Activated effector memory CD4-positive, alpha-beta T cell treated with Interleukin-2 at 50 U/mL for 16 hours (primary cell): ENCODE results near the gene ALG12.

Source experiments
- DNase-seq: peaks from one replicate; pipeline ENCODE4 v3.0.0-alpha.2; 2020

ALG12 gene

DNA sequence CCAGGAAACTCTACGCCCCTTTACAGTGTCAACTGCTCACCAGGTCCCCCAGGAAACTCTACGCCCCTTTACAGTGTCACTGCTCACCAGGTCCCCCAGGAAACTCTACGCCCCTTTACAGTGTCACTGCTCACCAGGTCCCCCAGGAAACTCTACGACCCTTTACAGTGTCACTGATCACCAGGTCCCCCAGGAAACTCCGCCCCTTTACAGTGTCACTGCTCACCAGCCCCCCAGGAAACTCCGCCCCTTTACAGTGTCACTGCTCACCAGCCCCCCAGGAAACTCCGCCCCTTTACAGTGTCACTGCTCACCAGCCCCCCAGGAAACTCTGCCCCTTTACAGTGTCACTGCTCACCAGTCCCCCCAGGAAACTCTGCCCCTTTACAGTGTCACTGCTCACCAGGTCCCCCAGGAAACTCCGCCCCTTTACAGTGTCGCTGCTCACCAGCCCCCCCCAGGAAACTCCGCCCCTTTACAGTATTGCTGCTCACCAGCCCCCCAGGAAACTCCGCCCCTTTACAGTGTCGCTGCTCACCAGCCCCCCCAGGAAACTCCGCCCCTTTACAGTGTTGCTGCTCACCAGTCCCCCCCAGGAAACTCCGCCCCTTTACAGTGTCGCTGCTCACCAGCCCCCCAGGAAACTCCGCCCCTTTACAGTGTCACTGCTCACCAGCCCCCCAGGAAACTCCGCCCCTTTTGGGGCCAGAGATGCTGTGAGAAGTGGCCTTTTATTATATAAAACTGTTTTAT is 27.0 kb upstream of the ALG12 start:
- peak; percentile 52 for DNase-seq

DNA sequence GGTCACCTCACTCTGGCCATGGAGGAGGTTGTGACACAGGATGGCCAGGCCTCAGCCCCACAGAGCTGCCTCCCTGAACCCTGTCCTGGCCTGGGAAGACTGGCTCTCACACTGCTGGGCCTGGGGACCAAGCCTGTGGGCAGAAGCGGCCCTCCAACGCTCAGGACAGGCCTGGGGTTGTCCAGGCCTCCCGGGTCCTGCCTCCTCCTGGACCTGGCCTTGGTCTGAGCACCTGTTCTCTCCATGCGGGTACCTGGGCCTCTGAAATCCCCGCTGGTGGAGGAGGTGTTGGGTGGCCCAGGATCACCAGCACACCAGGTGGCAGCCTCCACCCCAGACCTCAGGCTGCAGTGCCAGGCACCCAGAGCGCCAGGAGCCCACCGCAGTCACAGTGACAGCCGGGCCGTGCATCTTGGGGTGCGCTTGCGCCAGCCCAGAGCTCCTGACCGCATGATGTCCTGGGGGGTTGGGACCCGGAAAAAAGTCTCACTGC is 26.2 kb upstream of the ALG12 start:
- no peak for DNase-seq

DNA sequence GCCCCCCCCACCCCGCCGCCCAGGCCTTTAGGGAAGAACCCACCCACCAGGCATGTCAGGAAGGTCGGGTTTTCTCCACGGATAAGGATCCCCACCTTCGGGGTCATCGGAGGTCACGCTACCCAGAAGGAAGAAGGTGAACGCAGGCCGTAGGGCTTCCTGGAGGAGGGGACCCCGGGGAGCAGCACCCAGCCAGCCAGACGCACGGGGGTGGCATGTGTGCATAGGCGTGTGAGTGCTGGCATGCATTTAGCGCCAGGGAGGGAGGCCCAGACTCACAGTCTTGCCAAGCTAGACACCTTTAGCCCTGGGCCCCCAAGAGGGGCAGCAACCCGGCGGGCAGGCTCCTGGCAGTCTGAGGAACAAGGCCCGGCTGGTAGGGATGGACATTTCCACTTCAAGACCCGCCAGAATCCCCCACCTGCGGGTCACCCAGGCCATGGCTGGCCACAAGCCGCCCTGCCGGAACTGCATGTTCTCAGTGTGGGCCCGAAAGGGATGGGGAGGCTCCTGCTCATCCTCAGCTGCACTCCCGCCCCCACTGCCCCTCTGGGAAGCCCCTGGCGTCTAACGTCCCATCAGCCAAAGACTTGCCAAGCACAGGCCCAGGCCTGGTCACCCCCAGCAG is 25.6 kb upstream of the ALG12 start:
- no peak for DNase-seq

DNA sequence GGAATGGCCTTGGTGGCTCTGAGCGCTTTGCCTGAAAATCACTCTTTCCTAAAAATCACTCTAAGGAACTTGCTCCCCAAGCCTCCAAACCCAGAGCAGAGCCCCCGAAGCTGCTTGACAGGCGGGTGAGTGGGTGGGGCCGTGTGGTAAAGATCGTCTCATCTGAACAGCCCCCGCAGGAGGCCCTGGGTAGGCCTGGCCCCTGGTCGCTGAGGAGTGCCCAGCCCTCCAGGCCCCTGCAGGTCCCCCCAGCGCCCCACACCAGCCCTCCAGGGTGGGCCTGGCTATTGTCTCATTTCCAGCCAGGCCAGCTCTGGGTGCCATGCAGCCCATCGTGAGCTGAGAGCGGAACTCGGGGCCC is 25.1 kb upstream of the ALG12 start:
- no peak for DNase-seq

DNA sequence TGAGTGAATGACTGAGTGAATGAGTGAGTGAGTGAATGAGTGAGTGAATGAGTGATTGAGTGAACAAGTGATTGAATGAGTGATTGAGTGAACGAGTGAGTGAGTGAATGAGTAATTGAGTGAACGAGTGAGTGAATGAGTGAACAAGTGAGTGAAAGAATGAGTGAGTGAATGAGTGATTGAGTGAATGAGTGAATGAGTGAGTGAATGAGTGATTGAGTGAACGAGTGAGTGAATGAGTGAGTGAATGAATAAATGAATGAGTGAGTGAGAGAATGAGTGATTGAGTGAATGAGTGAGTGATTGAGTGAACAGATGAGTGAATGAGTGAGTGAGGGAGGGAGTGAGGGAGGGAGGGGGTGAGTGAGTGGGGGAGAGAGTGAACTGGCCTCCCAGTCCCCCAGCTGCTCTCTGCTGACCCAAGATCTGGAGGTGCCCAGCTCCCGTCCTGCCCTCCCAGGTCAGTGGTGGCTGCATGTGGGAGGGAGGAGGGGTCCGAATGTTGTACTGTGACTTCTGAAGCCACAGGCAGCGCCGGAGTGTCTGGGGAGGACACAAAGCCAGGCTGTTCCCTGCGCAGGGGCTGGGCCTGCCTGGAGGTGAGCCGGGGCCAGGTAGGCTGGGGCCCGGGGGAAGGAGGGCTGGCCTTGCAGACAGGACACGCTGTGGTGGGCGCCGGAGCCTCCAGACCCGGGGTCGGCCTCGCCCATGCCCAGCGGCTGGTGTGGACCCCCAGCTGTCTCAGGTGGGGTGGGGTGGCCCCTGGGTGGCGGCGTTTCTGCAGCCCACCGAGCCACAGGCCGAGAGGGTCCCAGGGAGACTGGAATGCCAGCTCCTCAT is 24.5 kb upstream of the ALG12 start:
- no peak for DNase-seq

DNA sequence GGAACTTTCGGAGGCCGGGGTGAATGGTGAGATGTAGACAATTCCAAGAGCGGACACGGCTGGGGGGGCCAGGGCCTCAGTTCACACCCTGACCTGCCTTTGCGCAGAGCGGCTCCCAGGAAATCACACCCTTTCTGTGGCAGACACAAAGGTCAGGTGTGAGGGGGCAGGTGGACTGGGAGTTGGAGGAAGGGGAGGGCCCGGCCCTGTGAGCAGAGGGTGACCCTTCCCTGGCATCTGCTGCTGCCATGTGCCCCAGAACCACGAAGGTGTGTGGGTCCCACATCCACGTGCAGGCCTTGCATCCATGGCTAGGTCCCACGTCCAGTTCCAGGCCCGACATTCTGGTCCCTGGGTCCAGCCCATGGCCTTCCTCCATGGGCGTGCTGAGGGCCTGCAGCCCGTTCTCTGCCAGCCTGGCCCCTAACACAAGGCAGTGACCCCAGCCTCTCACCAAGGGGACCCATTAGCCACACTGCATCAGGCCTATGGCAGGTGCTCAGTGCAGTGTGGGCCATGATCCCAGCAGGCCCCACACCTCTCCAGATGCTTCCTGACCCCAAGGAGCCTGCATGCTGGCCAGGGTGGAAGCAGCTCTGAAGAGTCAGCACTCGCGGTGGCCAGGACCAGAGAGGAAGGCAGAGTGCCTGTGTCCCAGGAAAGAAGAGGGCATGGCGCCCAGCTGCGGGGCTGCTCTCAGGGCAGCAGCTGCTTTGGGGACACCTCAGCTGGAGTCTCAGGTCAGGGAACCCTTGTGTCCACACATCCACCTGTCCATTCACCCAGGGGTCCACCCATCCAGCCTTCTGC is 23.5 kb upstream of the ALG12 start:
- no peak for DNase-seq

DNA sequence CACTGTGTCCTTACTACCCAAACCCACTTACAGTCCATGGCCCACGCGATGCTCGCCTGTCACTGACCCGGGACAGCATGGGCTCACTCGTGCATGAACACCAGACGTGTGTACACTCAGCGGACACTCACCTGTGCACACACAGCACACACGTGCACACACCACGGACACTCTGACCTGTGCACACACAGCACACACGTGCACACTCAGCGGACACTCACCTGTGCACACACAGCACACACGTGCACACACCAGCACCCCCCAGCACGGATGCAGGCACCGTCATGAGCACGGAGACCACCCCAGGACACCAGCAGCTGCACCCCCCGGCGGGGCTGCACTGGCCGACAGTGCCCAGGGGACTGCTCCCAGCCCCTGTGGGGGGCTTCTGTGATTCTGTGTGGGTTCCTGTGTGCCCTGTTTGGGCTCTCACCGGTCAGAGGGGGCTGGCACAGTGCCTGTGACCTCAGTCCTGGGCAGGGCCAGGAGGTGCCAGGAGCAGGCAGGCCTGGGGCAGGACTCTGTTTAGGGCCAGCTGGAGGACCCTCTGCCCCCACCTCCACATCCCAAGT is 20.4 kb upstream of the ALG12 start:
- no peak for DNase-seq

DNA sequence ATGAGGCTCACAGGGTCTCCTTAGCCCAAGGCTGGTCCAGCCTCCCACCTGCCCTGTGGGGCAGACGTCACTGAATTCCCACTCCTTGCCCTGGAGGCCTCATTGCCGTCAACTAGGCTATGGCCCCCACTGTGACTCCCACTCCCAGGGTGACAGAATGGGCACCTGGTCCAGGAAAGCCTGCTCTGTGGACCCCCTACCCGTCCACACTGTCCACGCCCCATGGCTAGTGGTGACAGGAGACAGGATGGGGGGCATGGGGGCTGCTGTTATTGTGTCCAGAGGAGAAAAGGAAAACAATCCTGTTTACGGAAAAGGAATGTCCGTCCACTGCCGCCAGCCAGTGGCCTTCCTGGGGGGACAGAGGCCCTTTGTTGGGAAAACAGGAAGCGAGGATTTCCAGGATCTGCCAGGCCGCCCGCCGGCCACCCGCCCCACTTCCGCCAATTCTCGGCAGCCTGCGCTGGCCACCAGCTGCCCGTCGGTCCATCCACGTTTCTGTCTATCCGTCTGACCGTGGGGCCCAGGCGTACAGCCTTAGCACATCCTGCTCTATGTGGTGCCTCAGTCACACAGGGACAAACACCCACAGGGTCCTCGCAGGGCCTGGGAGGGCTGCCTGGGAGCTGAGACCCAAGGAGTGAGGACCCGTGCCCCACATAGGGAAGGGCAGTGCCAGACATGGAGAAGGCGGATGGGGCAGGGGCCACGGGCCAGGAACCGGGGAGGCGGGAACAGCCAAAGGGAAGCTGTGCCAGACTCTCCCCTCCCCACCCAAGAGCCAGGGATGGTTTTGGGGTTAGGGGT is 19.7 kb upstream of the ALG12 start:
- no peak for DNase-seq

DNA sequence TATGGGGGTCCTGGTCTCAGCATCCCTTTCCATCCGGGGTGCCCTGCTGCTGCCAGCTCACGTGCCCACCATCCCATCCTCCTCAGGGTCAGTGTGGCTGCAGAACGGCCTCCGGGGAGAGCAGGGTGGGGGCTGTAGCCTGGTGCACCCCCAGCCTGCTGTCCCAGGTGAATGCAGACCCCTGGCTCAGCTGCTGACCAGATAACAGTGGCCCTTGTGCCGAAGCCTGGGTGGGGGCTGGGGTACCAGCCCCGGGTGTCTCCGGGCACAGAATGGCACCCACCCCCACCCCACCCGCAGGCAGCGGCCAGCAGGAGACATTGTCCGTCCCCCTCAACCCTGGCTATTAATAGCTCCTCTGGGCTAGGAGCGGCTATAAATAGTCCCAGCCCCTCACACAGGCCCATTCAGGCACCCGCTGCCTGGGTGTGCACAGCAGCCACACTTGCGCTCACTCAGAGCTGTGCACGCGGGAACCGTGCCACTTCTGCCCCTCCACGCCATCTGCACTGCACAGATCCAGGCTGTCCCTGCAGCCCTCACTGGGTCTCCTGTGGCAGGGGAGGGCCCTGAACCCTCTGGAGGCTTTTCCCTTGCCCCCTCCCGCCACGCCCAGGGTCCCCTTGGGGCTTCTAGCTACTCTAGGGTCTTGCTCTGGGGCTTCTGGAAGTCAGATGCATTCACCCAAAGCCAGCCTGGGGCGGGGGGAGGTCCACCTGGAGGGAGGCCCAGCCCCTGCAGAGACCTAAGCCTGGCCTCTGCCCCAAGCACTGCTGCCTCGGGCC is 18.9 kb upstream of the ALG12 start:
- no peak for DNase-seq

DNA sequence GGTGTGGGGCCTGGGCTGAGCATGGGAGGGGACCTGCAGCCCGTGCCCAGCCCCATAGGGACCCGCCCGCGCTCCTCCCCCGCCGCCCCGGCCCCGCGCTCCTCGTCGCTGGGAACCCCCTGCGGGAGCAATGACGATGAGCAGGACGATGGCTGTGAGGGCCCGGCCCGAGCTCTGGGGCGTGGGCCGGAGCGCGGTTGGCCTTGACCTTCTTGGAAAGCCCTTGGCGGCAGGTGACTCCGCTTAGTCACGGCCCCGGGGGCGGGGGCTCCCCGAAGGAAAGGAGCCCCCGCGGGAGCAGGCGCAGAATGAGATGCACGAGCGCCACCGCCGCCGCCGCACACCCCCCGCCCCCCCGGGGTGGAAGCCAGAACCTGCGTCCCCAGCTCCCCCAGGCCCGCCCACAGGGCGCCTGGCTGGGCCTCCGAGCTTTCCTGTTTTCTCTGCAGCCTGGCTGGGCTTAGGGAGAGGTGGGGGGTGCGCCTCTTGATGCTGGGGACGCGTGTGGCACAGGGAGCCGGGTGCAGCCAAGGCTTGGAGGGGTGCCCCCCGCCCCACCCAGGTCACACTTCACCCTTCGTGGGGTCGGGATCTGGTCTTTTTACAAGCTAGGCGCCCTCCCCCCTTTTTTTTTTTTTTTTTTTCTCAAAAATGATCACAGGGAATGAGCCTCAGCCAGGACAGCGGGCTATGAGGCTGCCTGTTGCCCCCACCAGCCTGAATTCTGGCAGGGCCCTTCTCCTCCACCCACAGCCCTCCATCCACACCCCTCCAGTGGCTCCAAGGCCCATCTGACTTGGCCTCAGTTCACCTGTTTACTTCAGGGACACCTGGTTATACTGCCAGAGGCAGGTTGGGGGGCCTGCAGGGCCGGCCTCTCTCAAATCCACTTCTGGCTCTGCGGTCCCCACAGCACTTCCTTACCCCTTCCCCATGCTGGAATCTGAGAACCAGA is 18.1 kb upstream of the ALG12 start:
- peak; percentile 82 for DNase-seq

DNA sequence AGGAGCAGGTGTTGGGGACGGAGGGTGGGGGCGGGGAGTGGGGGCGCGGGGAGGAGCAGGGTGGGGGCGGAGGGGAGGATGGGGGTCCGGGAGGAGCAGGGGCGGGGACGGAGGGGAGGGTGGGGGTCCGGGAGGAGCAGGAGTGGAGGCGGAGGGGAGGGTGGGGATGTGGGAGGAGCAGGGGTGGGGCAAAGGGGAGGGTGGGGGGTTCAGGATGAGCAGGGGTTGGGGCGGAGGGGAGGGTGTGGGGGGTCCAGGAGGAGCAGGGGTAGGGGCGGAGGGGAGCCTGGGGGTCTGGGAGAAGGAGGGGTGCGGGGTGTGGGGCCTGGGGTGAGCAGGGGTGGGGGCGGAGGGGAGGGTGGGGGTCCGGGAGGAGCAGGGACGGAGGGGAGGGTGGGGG is 17.3 kb upstream of the ALG12 start:
- no peak for DNase-seq

DNA sequence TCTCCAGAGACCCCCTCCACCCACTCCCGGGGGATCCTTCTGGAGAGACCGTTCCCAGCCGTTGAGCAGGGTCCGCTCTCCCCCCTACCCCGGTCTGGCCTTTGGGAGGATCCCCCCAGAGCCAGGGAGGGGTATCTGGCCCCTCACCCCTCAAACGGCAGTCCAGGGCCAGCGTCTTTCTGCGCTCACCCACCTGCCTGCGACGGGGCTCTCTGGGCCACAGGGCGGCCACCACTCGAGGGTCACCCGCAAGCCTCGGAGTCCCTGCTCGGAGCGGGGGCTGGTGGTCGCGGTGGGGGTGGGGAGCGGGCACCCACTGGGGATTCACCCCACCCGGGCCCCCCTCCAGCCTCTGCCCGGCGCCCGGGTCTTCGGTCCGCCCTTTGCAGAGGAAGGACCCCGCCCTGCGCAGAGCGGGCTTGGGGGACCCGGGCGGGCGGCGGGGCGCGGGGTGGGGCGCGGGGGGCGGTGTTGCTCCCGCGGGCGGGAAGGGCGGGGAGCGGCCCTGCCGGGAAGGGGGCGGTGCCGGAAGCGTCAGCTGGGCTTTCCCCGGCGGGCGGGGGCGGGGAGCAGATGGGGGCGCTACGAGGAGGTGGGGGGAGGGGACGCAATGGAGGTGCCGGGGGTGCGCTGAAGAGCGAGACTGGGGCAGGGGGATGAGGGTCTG is 16.8 kb upstream of the ALG12 start:
- DNase-seq: peak; percentile 69

DNA sequence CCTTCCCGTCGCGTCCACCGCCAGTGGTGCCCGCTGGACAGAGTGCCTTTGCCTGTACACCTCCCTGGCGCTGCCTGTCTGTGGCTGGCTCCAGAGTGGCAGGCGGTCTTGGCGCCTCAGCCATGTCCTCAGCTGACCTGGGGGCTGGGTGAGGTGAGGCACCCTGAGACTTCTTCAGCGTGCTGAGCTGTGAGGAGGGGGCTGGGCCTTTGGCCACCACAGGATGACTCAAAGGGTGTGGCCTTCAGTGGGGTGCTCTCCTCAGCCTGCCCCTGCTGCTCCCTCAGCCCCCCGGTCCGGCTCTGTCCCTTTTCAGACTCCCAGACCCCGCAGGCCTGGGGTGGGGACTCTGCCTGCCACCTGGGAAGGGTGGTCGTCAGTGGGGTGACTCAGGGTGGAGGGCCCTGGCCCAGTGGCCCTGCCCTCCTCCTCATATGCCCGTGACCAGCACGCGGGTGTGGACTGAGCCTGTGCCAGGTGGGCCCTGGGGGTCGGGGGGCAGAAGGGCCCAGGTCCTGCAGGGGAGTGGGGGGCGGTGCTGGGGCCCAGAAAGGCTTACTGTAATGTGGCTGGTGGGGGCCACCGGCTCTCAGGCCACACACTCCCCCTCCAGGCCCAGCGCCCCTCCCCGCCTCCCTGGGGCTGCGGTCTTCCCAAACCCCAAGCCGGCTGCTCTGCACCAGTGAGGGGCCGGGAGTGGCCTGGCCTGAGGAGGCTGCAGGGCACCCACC is 16.1 kb upstream of the ALG12 start:
- DNase-seq: no peak

DNA sequence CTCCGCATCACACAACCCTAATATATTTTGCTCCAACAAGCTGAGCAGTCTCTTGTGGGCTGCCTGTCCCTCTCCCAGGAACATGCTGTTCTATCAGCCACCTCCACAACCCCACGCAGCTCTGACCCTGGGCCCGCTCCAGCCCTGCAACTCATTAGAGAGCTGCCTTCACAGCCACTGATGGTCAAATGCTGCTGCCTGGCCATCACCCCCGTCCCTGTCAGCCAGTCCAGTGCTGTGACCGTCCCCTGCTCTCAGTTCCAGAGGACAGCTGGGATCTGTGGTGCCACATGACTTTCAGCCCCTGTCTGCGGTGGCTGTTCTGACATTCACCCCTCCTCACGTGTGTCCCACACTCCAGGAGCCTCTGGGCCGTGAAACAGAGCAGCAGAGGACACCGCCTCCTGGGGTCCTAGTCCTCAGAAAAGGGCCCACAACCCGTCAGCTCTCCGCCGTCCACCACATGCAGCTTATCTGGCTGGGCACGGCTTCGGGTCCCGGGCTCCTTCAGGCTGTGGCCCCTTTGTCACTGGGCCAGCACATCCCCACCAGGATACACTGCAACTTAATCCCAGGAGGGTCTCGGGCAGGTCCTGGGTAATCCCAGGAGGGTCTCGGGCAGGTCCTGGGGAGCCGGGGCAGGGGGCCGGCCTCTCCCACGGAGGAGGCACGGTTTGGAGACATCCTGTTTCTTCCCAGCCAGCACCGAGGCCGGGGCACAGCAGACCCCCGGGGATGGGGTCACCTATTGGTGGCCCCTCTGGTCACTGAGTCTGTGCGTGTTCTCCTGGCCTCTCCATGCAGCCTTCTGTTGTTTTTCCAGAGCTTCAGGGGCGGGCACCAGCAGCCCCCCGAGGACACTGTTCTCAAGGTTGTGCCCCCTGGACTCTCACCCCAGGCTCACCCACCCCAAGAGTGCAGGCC is 15.3 kb upstream of the ALG12 start:
- no peak for DNase-seq

DNA sequence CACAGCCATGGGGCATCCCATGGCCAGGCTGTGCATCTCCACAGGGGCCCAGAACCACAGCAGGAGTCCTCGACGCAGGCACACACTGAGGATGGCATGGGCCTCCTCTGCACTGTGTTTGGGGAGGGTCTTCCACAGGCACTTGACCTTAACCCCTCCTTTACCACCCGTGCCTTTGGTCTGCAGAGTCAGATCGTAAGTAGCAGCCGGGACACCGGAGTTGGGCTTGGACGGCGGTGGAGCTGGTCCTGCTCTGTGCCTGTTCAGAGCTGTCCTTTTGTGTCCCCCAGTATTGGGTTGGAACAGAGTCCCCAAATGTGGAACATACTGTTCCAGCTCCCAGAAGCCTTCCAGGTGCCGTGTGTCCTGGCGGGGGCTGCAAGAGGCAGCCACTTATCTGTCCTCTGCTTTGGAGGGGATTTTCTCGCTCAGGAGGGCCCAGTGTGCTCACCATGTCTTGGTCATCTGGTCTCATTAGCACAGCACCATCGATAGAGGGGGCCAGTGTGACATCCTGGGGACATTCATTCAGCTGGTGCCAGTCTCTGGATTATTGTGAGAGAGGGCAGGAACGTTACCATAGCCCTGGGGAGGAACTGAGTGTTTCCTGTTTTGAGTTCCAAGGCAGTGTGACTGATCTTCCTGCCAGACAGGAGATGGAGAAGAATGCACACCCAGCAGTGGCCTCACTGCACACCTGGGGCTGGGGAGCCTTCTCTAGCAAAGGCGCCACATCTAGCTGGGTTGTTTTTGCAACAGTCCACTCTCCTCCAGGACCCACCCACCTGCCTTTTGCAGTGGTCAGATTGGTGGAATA is 12.6 kb upstream of the ALG12 start:
- no peak for DNase-seq

DNA sequence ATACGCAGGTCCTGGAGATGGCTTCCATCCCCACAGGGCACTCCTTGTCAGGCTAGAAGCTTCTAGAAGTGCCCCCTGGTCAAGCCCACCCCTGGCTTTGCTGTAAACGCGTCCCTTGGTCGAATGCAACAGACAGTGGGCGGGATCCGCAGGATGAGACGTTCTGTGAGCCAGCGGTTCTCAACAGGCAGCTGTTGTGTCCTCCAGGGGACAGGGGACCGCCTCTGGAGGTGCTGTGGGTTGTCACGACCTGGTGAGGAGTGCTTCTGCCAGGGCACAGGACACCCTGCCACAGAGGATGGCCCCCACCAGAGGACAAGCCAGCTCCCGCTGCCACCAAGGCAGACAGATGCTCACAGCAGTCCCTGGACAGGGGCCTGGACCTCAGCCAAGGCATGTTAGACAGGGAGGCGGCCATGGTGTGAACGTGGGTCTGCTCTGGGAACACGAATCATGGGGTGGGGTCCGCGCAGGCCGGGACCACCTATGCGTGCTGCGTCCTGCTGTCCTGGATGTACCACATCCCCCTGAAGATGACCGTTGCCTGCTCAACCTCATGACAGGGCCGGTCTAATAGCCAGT is 11.8 kb upstream of the ALG12 start:
- no peak for DNase-seq
